GM12873 (cell line): ENCODE measurements around the gene CEACAM3.

Experiments used
- TF ChIP-seq, protein P1 (sequence below): IDR thresholded peaks from 2 replicates; pipeline ENCODE4 v1.5.1; 2012; ENCODE audit warnings: low read depth, mild to moderate bottlenecking, moderate library complexity, low read length, control low read depth; ENCODE audit not compliant: insufficient read depth; ENCODE audit errors: missing control alignments

CEACAM3 gene

DNA sequence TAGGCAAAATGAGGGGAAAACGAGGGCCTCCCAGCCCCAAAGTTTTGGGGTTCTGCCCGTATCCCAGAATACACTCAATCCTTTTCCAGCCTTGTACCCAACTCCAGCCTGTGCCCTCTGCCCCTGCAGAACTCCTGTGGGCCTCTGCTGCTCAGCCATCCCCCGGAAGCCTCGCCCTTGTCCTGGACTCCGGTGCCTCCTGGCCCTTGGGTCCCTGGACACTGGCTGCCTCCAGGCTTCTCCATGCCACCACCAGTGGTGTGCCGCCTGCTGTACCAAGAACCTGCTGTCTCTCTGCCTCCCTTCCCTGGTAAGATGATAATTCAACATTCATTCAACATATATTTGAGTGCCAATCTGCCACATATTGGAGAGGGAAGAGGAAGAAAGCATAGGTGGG, 52.3 kb downstream of the CEACAM3 start:
- TF ChIP-seq, protein P1, sequence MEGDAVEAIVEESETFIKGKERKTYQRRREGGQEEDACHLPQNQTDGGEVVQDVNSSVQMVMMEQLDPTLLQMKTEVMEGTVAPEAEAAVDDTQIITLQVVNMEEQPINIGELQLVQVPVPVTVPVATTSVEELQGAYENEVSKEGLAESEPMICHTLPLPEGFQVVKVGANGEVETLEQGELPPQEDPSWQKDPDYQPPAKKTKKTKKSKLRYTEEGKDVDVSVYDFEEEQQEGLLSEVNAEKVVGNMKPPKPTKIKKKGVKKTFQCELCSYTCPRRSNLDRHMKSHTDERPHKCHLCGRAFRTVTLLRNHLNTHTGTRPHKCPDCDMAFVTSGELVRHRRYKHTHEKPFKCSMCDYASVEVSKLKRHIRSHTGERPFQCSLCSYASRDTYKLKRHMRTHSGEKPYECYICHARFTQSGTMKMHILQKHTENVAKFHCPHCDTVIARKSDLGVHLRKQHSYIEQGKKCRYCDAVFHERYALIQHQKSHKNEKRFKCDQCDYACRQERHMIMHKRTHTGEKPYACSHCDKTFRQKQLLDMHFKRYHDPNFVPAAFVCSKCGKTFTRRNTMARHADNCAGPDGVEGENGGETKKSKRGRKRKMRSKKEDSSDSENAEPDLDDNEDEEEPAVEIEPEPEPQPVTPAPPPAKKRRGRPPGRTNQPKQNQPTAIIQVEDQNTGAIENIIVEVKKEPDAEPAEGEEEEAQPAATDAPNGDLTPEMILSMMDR: no peak

DNA sequence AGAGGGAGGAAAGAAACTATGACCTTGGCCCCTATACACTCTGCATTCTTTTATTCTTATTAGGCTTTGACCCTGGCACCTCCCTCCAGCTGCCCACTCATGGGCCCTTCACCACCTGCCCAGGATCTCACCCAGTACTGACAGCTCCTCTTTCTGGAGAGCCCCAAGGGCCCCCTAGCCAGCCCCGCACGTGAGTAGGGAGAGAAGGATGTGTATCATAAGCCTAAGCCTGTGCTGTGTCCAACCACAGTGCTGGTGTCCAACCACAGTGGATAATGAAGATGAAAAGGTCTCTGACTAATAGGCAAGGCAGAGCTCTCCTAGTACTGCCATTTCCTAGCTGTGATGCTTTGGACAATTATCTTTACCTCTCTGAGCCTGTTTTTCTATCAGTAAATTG, 52.7 kb downstream of the CEACAM3 start:
- TF ChIP-seq, protein P1: no peak

DNA sequence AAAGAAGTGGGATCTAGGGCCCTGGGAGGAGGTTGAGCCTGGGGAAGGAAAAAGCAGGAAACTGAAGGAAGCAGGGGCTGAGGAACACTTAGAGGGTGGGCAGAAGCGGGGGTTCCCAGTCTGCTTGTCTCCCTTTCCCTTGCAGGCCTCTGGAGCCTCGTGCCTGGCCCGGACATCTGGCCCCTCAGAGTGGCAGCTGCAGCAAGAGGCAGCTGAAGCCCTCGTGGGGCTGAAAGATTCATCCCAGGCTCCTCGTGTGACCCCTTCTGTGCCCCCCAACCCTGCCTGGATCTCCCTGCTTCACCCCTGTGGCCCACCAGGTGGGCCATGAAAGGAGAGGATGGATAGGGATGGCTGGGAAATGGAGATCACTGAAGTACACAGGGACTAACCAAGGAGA, 54.0 kb downstream of the CEACAM3 start:
- TF ChIP-seq, protein P1: no peak

DNA sequence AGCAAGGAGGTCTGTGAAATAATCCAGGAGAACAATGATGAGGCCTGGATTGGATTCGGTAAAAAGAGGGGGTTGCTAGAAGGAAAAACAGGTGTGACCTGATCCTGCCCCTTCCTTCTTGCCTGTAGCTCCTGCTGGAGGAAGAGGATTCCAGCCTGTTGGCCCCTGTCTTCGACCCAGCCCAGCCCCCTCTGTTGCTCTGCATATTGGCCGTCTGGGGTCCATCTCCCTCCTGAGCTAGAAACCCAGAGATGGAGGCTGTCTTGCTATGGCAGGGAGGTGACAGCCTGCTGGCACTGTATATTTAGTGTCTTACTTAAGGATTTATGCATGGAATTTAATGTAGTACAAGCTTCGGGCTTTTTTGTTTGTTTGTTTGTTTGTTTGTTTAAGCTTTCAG, 55.1 kb downstream of the CEACAM3 start:
- TF ChIP-seq, protein P1: no peak

DNA sequence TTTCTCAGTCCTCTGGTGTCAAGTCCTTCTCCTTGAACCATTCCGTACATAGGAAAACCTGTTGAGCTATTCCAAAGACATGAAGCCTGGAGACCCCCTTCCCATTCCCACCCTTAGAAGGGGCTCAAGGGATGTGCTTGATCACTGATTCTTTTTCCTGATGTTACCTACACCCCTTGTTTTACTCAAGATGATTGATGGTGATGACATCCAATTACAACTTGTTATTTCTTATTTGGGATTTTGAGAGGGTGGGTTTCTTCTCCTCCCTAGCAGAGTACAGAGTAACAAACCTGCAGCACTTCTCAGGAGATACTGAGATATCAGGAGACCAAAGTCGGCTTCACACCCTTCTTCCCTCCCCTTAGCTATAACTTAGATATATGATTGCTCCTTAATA, 57.0 kb downstream of the CEACAM3 start:
- TF ChIP-seq, protein P1: no peak

DNA sequence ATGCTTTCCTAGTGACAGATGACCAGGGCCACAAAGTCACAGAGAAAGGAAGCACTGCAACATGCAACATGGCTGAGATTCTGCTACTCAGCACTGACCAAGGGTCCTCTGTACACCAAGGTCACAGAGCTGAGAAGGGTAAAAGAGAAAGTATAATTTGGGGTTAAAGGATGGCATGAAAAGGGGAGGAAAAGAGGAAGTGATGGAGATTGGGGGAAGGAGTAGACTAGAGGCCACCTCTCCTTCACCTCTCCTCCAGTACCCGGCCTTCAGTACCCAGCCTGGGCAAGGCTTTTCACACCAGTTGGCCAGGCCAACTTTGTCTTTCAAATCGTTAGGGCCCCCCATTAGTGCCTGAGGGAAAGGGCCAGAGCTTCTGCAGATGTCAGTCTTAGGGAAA, 57.4 kb downstream of the CEACAM3 start:
- TF ChIP-seq, protein P1: no peak

DNA sequence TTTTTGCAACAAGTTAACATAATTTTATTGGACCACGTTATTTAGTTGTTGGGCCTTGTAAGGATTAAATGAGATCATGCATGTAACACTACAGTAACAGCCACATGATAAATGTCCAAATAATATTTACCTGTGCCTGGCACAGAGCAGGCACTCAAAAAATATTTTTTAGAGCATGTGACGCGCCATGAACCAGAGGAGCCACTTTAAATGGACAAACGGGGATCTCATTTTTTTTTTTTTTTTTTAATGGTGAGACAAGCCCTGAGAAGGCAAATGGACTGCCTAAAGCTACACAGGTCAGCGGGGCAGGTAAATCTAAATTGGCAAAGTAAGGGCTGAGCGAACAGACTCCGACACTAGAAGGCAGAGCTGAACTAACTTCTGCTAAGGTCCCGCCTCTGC, 62.8 kb downstream of the CEACAM3 start:
- TF ChIP-seq, protein P1: no peak
